Lower leg skin (tissue), 4 donors: Measurements from ENCODE around the gene ASXL1. TPM values are rescaled to one million over a fixed set of nuclear protein-coding genes. Genes with fewer than 3 reads are reported as not detected.
"Not testable (repeated sequence)": the region's sequence is repeated elsewhere in the genome, so short reads cannot be mapped to it uniquely, and the experiment has no call there.

Experiments
- DNase-seq, 2 donors: peaks; one replicate each; pipeline ENCODE4 v3.0.0-alpha.2; 2019; ENCODE audit warnings: low spot score in 2 of 2
- H3K4me3 ChIP-seq: fragments of 200-600 bp; sonication (generic); 2 replicates; pipeline ENCODE4 v1.5.1; 2017; ENCODE audit warnings: mild to moderate bottlenecking, low read depth; ENCODE audit not compliant: poor library complexity, severe bottlenecking
- POLR2A ChIP-seq, 2 donors: fragments of 450-650 bp; IDR thresholded peaks; one replicate each; pipeline ENCODE4 v1.6.1; 2016 to 2017; ENCODE audit warnings: antibody characterized with exemption in 2 of 2, mild to moderate bottlenecking in 1 of 2, moderate library complexity in 1 of 2
- WGBS, 2 donors: methylation state at CpG; one replicate each; pipeline ENCODE4 v1.1.5; 2018; 5-methylcytosine and 5-hydroxymethylcytosine counted together
- intact Hi-C: fragments of 100-400 bp; cut with DNase I; formaldehyde crosslinking; loops from one replicate; pipeline ENCODE4 v1.15.0; 2023; ENCODE audit warnings: low total_unique reads
- total RNA-seq, 4 donors: library from RNA; depleted of rRNA; stranded (reverse); fragments of >200 nt; gene quantifications; one replicate each; pipeline ENCODE4 v1.1.0, GENCODE V29; 2016
- TF ChIP-seq, protein P1 (sequence below), 3 donors: fragments of 450-650 bp; IDR thresholded peaks; one replicate each; pipeline ENCODE4 v1.5.1; 2016; ENCODE audit warnings: antibody characterized with exemption in 3 of 3, mild to moderate bottlenecking in 3 of 3, moderate library complexity in 2 of 3

Gene ASXL1
- total RNA-seq, 4 donors from 2014 or later: 29.1 to 84.8 (median 32.6) TPM

DNA sequence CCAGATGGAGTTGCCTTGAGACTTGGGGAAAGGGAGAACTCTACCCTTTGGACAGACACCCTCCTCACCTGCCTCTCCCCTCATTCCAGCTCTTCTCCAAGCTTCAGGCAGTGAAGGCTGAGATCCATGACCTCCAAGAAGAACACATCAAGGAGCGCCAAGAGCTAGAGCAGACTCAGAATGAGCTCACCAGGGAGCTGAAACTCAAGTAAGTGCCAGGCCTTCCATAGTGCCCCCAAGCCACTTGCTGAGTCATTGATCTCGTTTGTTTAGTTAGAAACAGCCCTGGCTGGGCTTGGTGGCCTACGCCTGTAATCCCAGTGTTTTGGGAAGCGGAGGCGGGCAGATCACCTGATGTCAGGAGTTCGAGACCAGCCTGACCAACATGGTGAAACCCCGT lies 41.5 kb upstream of the ASXL1 start:
- no peak overlapping the region for H3K4me3 ChIP-seq
- intact Hi-C loops: no loop called here
- WGBS, 2 donors: 78 to 80% methylated on average over 7 of the region's 7 CpGs
- no peak for DNase-seq
- TF ChIP-seq POLR2A (IDR thresholded peaks at IDR 0.05): no peak
- TF ChIP-seq, protein P1, sequence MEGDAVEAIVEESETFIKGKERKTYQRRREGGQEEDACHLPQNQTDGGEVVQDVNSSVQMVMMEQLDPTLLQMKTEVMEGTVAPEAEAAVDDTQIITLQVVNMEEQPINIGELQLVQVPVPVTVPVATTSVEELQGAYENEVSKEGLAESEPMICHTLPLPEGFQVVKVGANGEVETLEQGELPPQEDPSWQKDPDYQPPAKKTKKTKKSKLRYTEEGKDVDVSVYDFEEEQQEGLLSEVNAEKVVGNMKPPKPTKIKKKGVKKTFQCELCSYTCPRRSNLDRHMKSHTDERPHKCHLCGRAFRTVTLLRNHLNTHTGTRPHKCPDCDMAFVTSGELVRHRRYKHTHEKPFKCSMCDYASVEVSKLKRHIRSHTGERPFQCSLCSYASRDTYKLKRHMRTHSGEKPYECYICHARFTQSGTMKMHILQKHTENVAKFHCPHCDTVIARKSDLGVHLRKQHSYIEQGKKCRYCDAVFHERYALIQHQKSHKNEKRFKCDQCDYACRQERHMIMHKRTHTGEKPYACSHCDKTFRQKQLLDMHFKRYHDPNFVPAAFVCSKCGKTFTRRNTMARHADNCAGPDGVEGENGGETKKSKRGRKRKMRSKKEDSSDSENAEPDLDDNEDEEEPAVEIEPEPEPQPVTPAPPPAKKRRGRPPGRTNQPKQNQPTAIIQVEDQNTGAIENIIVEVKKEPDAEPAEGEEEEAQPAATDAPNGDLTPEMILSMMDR (IDR thresholded peaks at IDR 0.05): no peak

DNA sequence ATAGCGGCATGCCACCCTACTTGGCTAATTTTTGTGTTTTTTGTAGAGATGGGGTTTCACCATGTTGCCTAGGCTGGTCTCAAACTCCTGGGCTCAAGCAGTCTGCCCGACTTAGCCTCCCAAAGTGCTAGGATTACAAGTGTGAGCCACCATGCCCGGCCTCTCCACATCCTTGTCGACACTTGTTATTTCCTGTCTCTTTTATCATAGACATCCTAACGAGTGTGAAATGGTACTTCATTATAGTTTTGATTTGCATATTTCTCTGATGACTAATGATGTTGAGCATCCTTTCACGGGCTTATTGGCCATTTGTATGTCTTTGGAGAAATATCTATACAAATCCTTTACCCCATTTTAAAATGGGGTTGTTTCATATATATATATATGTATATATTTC lies 39.0 kb upstream of the ASXL1 start:
- 81 to 87% methylated on average over 6 of the region's 6 CpGs for whole genome bisulfite sequencing, 2 donors
- TF ChIP-seq, protein P1 (IDR thresholded peaks at IDR 0.05): no peak
- no peak for TF ChIP-seq POLR2A (IDR thresholded peaks at IDR 0.05)
- no peak overlapping the region for H3K4me3 ChIP-seq
- intact Hi-C loops: no loop called here
- DNase-seq: peak in 1 of 2 donors; percentile 15

DNA sequence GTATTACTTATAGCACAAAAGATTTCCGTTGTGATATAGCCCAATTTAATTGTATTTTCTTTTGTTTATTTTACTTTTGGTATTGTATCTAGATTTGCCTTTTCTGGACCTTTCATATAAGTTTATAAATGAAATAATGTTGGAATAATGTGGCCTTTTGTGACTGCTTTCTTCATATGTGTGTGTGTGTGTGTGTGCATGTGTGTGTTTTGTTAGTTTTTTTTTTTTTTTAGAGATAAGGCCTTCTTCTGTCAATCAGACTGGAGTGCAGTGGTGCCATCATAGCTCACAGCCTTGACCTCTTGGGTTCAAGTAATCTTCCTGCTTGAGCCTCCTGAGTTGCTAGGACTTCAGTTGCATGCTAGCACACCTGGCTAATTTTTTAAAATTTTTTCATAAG lies 37.8 kb upstream of the ASXL1 start:
- intact Hi-C loops: no loop called here
- WGBS, 2 donors: 88 to 89% methylated on average over 1 of the region's 1 CpG
- no peak for DNase-seq
- no peak overlapping the region for H3K4me3 ChIP-seq
- TF ChIP-seq POLR2A (IDR thresholded peaks at IDR 0.05): no peak
- TF ChIP-seq, protein P1 (IDR thresholded peaks at IDR 0.05): no peak

DNA sequence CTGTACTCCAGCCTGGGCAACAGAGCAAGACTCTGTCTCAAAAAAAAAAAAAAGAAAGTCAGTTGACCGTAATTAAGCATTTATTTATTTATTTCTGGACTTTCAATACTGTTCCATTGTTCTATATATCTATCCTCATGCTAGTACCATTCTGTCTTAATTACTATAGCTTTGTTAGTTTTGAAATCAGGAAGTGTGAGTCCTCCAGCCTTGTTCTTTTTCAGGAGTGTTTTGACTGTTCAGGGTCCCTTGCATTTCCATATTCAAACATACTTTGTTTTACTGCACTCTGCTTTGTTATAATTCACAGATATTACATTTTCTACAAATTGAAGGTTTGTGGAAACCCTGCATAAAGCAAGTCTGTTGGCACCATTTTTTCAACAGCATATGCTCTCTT lies 36.7 kb upstream of the ASXL1 start:
- 71 to 78% methylated on average over 1 of the region's 1 CpG for WGBS, 2 donors
- no peak for DNase-seq
- no peak overlapping the region for H3K4me3 ChIP-seq
- intact Hi-C loops: no loop called here
- no peak for TF ChIP-seq POLR2A (IDR thresholded peaks at IDR 0.05)
- TF ChIP-seq, protein P1 (IDR thresholded peaks at IDR 0.05): no peak

DNA sequence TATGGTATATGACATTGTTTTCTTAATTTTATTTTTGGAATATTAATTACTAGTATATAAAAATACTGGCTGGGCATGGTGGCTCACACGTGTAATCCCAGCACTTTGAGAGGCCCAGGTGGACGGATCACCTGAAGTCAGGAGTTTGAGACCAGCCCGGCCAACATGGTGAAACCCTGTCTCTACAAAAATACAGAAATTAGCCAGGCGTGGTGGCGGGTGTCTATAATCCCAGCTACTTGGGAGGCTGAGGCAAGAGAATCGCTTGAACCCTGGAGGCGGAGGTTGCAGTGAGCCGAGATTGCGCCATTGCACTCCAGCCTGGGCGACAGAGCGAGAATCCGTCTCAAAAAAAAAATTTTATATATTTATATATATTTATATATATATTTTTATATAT lies 35.9 kb upstream of the ASXL1 start:
- WGBS, 2 donors: 94 to 97% methylated on average over 12 of the region's 12 CpGs

DNA sequence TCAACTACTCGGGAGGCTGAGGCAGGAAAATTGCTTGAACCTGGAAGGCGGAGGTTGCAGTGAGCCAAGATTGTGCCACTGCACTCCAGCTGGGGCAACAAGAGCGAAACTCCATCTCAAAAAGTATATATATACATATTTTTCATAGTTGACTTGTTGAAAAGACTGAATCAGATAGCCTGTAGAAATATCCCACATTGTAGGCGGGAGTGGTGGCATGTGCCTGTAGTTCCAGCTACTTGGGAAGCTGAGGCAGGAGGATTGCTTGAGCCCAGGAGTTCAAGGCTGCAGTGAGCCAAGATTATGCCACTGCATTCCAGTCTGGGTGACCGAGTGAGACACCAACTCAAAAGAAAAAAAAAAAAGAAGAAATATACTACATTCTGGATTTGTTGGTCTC lies 34.4 kb upstream of the ASXL1 start:
- H3K4me3 ChIP-seq, intact Hi-C loops: not testable (repeated sequence)
- 90 to 96% methylated on average over 5 of the region's 5 CpGs for WGBS, 2 donors
- peak in 1 of 2 donors; percentile 28 for DNase-seq

More for the DNA sequence above, 35.9 kb upstream of the ASXL1 start:
- H3K4me3 ChIP-seq, DNase-seq, intact Hi-C loops: not testable (repeated sequence)

DNA sequence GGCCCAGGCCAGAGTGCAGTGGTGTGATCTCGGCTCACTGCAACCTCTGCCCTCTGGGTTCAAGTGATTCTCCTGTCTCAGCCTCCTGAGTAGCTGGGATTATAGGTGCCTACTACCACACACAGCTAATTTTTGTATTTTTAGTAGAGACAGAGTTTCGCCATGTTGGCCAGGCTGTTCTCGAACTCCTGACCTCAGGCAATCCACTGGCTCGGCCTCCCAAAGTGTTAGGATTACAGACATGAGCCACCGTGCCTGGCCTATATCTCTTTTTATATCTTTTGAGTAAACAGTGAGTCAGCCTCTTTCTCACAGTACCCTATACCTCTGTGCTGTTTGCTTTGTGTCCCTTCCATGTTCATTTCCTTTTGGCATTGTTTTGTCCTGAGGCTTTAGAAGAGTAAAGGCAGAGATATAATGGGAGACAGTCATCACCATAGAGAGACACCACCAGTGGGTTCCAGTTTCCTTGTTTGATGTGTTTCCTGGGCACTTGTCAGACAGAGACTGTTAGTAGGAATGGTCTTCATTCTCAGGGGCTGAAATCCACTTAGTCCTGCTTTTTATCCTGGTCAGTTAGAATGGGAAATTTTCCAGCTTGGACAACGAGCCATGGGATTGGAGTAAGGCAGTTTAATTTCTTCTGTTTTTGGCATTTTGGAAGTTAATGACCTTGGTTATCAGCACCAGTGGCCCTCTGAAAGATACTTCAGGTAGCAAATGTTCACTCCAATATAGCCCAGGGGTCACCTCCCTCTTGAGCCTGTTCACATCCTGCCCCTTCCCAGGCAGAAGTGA lies 32.2 kb upstream of the ASXL1 start:
- TF ChIP-seq POLR2A (IDR thresholded peaks at IDR 0.05): no peak
- TF ChIP-seq, protein P1 (IDR thresholded peaks at IDR 0.05): no peak
- H3K4me3 ChIP-seq: no peak overlapping the region
- intact Hi-C loops: no loop called here
- DNase-seq: no peak
- 75 to 79% methylated on average over 6 of the region's 6 CpGs for WGBS, 2 donors
